Prostate gland (tissue), 2 donors: ENCODE results near the gene KCNT2. TPM values are rescaled to one million over a fixed set of nuclear protein-coding genes. Genes with fewer than 3 reads are reported as not detected.

ENCODE experiments used
- DNase-seq: peaks from one replicate; pipeline ENCODE4 v3.0.0-alpha.2; 2019; ENCODE audit warnings: low spot score
- H3K27ac ChIP-seq, 2 donors: fragments of 200-600 bp; sonication (generic); 2 replicates each; pipeline ENCODE4 v1.5.1; 2017 to 2019
- H3K27me3 ChIP-seq: fragments of 200-600 bp; sonication (generic); replicated peaks from 2 replicates; pipeline ENCODE4 v1.5.1; 2019; ENCODE audit not compliant: insufficient read depth
- H3K36me3 ChIP-seq, 2 donors: fragments of 200-600 bp; sonication (generic); 1 replicate in 1 of 2; 2 replicates in 1 of 2; pipeline versions ENCODE4 v1.5.1 to v1.8.1; 2017 to 2019
- H3K4me1 ChIP-seq: fragments of 200-600 bp; sonication (generic); replicated peaks from 2 replicates; pipeline ENCODE4 v1.5.1; 2019
- H3K4me3 ChIP-seq, 2 donors: fragments of 200-600 bp; sonication (generic); 2 replicates each; pipeline ENCODE4 v1.5.1; 2017 to 2019
- H3K9me3 ChIP-seq: fragments of 200-600 bp; sonication (generic); 2 replicates; pipeline ENCODE4 v1.5.1; 2017
- CTCF ChIP-seq, 4 experiments: fragments of 200-600 bp in 2 of 4; fragments of 450-650 bp in 2 of 4; sonication (generic) in 2 of 4; IDR thresholded peaks; 1 replicate in 3 of 4; 2 replicates in 1 of 4; pipeline ENCODE4 v1.5.1; 2016 to 2019; ENCODE audit warnings: antibody characterized with exemption in 4 of 4, mild to moderate bottlenecking in 2 of 4, moderate library complexity in 2 of 4
- POLR2A ChIP-seq: fragments of 450-650 bp; IDR thresholded peaks from one replicate; pipeline ENCODE4 v1.6.1; 2016; ENCODE audit warnings: antibody characterized with exemption, mild to moderate bottlenecking
- POLR2AphosphoS5 ChIP-seq: sonication (generic); formaldehyde crosslinking; IDR thresholded peaks from one replicate; pipeline ENCODE4 v1.6.1; 2017; ENCODE audit warnings: antibody characterized with exemption
- WGBS: methylation state at CpG from one replicate; pipeline ENCODE4 v1.1.5; 2018; 5-methylcytosine and 5-hydroxymethylcytosine counted together
- intact Hi-C: fragments of 100-400 bp; cut with DNase I; formaldehyde crosslinking; loops from one replicate; pipeline ENCODE4 v1.14.2; 2022
- total RNA-seq, 2 donors: library from RNA; depleted of rRNA; stranded (reverse); fragments of >200 nt; gene quantifications; one replicate each; pipeline ENCODE4 v1.1.0, GENCODE V29; 2016

Gene KCNT2
- total RNA-seq, 2 donors from 2014 or later: 1.2 to 1.9 TPM

- WGBS: 91% methylated on average over 4 of the region's 4 CpGs
- Histone ChIP-seq H3K4me3 (no peak overlapping the region), H3K27me3 (no peaks in the 10 kb centered on the region), H3K36me3 (no peaks in the 10 kb centered on the region), H3K27ac (no peak overlapping the region), H3K9me3 (no peaks in the 10 kb centered on the region), H3K4me1 (no peaks in the 10 kb centered on the region)
- TF ChIP-seq POLR2A (no peak), CTCF (IDR thresholded peaks at IDR 0.05) (no peak), POLR2AphosphoS5 (no peak)
- intact Hi-C loops: no loop called here
- DNase-seq: no peak
Observed at GRCh38 chr1:196497817-196498216, 110.4 kb downstream of the KCNT2 start.

GRCh38 chr1:196494766-196495165 lies 113.5 kb downstream of the KCNT2 start:
- Histone ChIP-seq H3K4me1 (no peaks in the 10 kb centered on the region), H3K9me3 (no peaks in the 10 kb centered on the region), H3K4me3 (no peak overlapping the region), H3K27me3 (no peaks in the 10 kb centered on the region), H3K36me3 (no peaks in the 10 kb centered on the region), H3K27ac (no peak overlapping the region)
- no peak for TF ChIP-seq CTCF (IDR thresholded peaks at IDR 0.05)
- no peak for TF ChIP-seq POLR2AphosphoS5
- TF ChIP-seq POLR2A: no peak
- intact Hi-C loops: no loop called here
- no peak for DNase-seq
- 97% methylated on average over 5 of the region's 5 CpGs for WGBS

- 88% methylated on average over 4 of the region's 4 CpGs for WGBS
- DNase-seq: no peak
- Histone ChIP-seq H3K4me1 (no peaks in the 10 kb centered on the region), H3K9me3 (no peaks in the 10 kb centered on the region), H3K27me3 (no peaks in the 10 kb centered on the region), H3K36me3 (no peaks in the 10 kb centered on the region), H3K4me3 (no peak overlapping the region), H3K27ac (no peak overlapping the region)
- intact Hi-C loops: no loop called here
- no peak for TF ChIP-seq POLR2A
- no peak for TF ChIP-seq POLR2AphosphoS5
- TF ChIP-seq CTCF (IDR thresholded peaks at IDR 0.05): no peak
Observed at GRCh38 chr1:196493881-196494280, 114.4 kb downstream of the KCNT2 start.

- TF ChIP-seq POLR2A: no peak
- no peak for TF ChIP-seq CTCF (IDR thresholded peaks at IDR 0.05)
- no peaks in the 10 kb centered on the region for H3K9me3 ChIP-seq
- DNase-seq: no peak
- no peaks in the 10 kb centered on the region for H3K4me1 ChIP-seq
- H3K27ac ChIP-seq: no peak overlapping the region
- intact Hi-C loops: no loop called here
- no peak overlapping the region for H3K4me3 ChIP-seq
- no peaks in the 10 kb centered on the region for H3K36me3 ChIP-seq
- H3K27me3 ChIP-seq: no peaks in the 10 kb centered on the region
Observed at GRCh38 chr1:196488579-196488978, 119.7 kb downstream of the KCNT2 start.

GRCh38 chr1:196486346-196486745 lies 121.9 kb downstream of the KCNT2 start:
- no peak overlapping the region for H3K4me3 ChIP-seq
- DNase-seq: no peak
- TF ChIP-seq POLR2A: no peak
- no peak for TF ChIP-seq CTCF (IDR thresholded peaks at IDR 0.05)
- no peak for TF ChIP-seq POLR2AphosphoS5
- no peaks in the 10 kb centered on the region for H3K9me3 ChIP-seq
- no peaks in the 10 kb centered on the region for H3K36me3 ChIP-seq
- no peak overlapping the region for H3K27ac ChIP-seq
- no peaks in the 10 kb centered on the region for H3K27me3 ChIP-seq
- intact Hi-C loops: no loop called here
- no peaks in the 10 kb centered on the region for H3K4me1 ChIP-seq
